ENCODE measurements around the gene GSTO1.

Gene GSTO1

GRCh38 chr10:104251443-104251842, 3.2 kb upstream of the GSTO1 start:
- no peak for DNase-seq (ENCODE audit: low read depth)
- TF ChIP-seq, protein P1, sequence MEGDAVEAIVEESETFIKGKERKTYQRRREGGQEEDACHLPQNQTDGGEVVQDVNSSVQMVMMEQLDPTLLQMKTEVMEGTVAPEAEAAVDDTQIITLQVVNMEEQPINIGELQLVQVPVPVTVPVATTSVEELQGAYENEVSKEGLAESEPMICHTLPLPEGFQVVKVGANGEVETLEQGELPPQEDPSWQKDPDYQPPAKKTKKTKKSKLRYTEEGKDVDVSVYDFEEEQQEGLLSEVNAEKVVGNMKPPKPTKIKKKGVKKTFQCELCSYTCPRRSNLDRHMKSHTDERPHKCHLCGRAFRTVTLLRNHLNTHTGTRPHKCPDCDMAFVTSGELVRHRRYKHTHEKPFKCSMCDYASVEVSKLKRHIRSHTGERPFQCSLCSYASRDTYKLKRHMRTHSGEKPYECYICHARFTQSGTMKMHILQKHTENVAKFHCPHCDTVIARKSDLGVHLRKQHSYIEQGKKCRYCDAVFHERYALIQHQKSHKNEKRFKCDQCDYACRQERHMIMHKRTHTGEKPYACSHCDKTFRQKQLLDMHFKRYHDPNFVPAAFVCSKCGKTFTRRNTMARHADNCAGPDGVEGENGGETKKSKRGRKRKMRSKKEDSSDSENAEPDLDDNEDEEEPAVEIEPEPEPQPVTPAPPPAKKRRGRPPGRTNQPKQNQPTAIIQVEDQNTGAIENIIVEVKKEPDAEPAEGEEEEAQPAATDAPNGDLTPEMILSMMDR (conservative IDR thresholded peaks at IDR 0.05; ENCODE audit: low read depth, low read length): no peak
- no peak overlapping the region for H3K4me3 ChIP-seq (ENCODE audit: low read length)

DNA sequence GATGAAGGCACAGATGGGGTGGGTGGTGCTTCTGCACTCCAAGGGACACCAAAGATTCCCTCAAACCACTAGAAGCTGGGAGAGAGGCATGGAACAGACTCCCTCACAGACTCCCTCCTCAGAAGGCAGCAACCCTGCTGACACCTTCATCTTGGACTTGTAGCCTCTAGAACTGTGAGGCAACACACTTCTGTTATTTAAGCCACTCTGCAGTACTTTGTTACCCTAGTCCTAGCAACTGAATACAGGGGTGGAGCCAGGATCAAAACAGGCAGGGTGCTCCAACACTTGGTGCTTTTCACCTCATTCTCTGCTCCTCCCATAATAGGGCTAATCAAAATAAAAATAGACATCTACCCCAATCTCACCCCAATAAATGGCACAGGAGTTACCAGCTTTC, 2.3 kb upstream of the GSTO1 start:
- TF ChIP-seq, protein P1 (conservative IDR thresholded peaks at IDR 0.05; ENCODE audit: low read depth, low read length): no peak
- no peak overlapping the region for H3K4me3 ChIP-seq (ENCODE audit: low read length)
- DNase-seq (ENCODE audit: low read depth): no peak

DNA sequence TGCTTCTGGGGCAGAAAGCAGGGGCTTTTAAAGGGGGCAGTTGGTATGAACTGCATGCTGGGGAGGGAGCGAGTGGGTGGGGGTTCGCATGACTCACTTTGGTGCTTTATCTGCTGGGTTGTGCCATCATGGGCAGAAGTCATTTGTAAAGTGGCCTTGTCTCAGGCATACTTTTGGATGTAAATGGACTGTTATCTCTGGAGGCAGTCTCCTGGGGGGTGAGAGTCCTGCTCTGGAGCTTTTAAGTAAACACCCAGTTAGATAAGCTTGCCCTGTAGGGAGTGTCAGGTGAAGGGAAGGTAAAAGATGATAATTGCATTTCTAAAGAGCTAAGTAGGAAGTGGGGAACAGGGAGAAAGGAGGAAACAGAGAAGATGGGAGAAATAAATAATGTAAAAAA, 1.6 kb upstream of the GSTO1 start:
- DNase-seq (ENCODE audit: low read depth): no peak
- H3K4me3 ChIP-seq (ENCODE audit: low read length): no peak overlapping the region
- TF ChIP-seq, protein P1 (conservative IDR thresholded peaks at IDR 0.05; ENCODE audit: low read depth, low read length): no peak

DNA sequence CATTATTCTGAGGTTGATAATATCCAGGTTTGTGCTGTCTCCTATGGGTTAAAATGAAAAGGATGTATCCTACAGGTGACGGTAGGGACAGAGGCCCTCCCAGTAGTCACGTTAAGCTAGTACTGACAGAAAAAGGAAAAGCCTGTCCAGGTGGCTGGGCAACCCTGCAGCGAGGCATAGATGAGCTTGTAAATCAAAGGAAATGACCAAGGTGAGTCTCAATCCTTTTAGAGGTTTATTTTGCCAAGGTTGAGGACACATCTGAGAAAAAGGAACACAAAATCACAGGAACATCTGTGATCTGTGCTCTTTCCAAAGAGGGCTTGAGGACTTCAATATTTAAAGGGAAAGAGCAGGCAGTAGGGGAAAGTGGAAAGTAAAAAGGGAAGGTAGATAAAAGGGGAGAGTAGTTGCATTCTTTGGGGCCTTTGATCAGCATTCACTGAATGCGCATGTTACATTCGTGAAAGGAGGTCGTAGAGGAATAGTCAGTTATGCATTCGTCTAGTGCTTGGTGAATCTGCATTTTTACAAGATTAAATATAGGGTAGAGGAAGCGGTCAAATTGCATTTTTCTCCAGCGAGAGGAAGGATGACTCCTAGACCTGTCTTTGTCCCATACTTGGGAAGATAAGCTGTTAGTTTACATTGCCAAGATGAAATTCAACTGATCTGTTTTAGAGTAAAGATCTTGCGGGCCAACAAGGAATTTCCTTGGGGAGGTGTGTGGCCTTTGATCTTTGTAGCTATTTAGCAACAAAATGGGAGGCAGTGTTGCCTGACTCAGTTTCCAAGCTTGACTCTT, 884 bp upstream of the GSTO1 start:
- TF ChIP-seq, protein P1 (conservative IDR thresholded peaks at IDR 0.05; ENCODE audit: low read depth, low read length): no peak
- no peak for DNase-seq (ENCODE audit: low read depth)
- peak overlapping the region; percentile 80 for H3K4me3 ChIP-seq (ENCODE audit: low read length)

DNA sequence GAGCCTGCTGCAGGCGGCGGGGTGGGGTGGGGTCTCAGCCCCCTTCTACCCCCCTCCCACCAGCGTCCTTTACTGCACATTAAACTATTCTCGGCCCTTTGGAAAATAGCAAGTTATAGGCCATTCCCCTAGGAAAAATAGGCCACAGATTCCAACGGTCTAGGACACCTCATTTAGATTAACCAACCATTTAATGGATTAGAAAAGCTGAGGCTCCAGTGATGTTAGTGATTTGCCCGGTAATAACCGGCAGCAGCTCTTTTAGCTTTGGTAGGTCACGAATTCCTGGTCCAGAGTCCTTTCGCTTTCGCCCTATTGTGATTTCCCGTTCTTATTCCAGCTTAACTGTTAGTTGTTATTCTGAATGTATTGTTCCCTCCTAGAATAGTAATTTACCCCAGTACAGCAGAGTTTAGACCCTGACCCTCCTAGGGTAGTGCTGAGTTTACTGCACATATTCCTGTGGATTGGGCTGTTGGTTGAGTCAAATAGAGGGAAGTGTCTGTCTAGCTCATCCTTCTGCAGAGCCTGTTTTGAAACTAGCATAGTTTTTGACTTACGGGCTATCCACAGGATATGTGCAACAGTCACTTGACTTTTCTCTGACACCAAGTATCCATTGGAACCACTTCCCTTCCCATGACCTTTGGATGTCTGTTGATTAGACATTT, 754 bp downstream of the GSTO1 start:
- no peak for DNase-seq (ENCODE audit: low read depth)
- H3K4me3 ChIP-seq (ENCODE audit: low read length): peak overlapping the region; percentile 80
- TF ChIP-seq, protein P1 (conservative IDR thresholded peaks at IDR 0.05; ENCODE audit: low read depth, low read length): no peak

GRCh38 chr10:104256335-104256961, 1.8 kb downstream of the GSTO1 start:
- no peak for DNase-seq (ENCODE audit: low read depth)
- TF ChIP-seq, protein P1 (conservative IDR thresholded peaks at IDR 0.05; ENCODE audit: low read depth, low read length): no peak
- peak overlapping the region; percentile 80 for H3K4me3 ChIP-seq (ENCODE audit: low read length)
